COLO668 (cell line): Measurements from ENCODE around the gene SLC47A2.
"Not testable (repeated sequence)": the region's sequence is repeated elsewhere in the genome, so short reads cannot be mapped to it uniquely, and the experiment has no call there.

Source experiments
- DNase-seq: peaks from one replicate; lab custom pipeline; 2025; ENCODE audit not compliant: unreplicated experiment; lab: John Stamatoyannopoulos, UW

Gene SLC47A2

GRCh38 chr17:19671433-19671832 is 45.0 kb downstream of the SLC47A2 start:
- DNase-seq, result no peak

GRCh38 chr17:19670908-19671307 is 45.5 kb downstream of the SLC47A2 start:
- DNase-seq, result no peak

GRCh38 chr17:19669680-19670079 is 46.7 kb downstream of the SLC47A2 start:
- DNase-seq, result not testable (repeated sequence)

- DNase-seq, result no peak
These were observed 51.6 kb downstream of the SLC47A2 start for GRCh38 chr17:19664821-19665181.

GRCh38 chr17:19664136-19664820 is 52.1 kb downstream of the SLC47A2 start:
- no peak for DNase-seq

- DNase-seq, result no peak
These were observed 53.3 kb downstream of the SLC47A2 start for GRCh38 chr17:19663097-19663496.

- DNase-seq, result no peak
These were observed 55.3 kb downstream of the SLC47A2 start for GRCh38 chr17:19661121-19661520.

GRCh38 chr17:19660219-19660870 is 56.0 kb downstream of the SLC47A2 start:
- DNase-seq, result no peak

GRCh38 chr17:19659366-19660177 is 56.8 kb downstream of the SLC47A2 start:
- no peak for DNase-seq

GRCh38 chr17:19656851-19657581 is 59.4 kb downstream of the SLC47A2 start:
- DNase-seq, result no peak

GRCh38 chr17:19656336-19656735 is 60.0 kb downstream of the SLC47A2 start:
- DNase-seq, result no peak

GRCh38 chr17:19654896-19655295 is 61.5 kb downstream of the SLC47A2 start:
- DNase-seq, result no peak

GRCh38 chr17:19654342-19654886 is 62.0 kb downstream of the SLC47A2 start:
- DNase-seq, result no peak

- DNase-seq, result no peak
These were observed 63.8 kb downstream of the SLC47A2 start for GRCh38 chr17:19652595-19652994.

GRCh38 chr17:19651451-19652238 is 64.7 kb downstream of the SLC47A2 start:
- DNase-seq, result no peak

- DNase-seq, result no peak
These were observed 65.6 kb downstream of the SLC47A2 start for GRCh38 chr17:19650826-19651225.

GRCh38 chr17:19649274-19649541 is 67.2 kb downstream of the SLC47A2 start:
- DNase-seq, result no peak

GRCh38 chr17:19648475-19649273 is 67.7 kb downstream of the SLC47A2 start, which contains the start of gene ALDH3A2:
Gene ALDH3A2, plus strand, starts transcription at chr17:19648751. Its CDS starts 221 bp downstream, at chr17:19648972.
- DNase-seq, result peak; percentile 93

GRCh38 chr17:19647697-19648474 is 68.5 kb downstream of the SLC47A2 start:
- peak; percentile 47 for DNase-seq
